ENCODE results near the gene S100A3.

Gene S100A3

DNA sequence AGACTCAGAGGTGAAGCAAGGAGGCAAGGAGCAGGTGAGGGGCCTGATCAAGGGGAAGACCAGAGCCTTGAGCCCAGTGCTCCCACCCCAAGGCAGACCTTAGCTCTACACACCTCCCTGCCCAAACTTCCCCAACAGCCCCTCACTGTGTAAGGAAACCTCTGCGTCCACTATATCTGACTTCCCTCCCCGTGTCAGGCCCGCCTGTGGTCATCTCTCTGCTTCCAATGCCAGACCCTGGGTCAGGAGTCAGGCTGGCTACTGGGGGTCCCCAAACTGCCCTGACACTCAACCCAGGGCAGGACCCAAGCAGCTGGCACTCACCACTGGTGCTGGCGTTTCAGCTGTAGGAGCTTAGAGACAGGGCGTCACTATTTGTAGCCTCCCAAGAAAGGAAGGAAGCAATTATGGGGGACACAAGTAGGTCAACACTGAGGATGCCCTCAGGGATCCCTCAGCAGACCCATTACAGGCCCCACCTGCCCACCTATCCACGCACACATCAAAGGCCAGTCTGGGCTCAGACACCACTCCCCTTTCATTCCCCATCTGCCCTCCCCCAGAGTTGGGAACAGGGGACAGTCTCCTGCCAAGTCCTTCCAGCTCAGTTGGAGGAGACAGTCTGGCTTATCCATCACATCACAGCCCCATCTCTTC is 811 bp upstream of the S100A3 start:
- no peak for DNase-seq (ENCODE audit: low spot score)
- no peak for FAIRE-seq

DNA sequence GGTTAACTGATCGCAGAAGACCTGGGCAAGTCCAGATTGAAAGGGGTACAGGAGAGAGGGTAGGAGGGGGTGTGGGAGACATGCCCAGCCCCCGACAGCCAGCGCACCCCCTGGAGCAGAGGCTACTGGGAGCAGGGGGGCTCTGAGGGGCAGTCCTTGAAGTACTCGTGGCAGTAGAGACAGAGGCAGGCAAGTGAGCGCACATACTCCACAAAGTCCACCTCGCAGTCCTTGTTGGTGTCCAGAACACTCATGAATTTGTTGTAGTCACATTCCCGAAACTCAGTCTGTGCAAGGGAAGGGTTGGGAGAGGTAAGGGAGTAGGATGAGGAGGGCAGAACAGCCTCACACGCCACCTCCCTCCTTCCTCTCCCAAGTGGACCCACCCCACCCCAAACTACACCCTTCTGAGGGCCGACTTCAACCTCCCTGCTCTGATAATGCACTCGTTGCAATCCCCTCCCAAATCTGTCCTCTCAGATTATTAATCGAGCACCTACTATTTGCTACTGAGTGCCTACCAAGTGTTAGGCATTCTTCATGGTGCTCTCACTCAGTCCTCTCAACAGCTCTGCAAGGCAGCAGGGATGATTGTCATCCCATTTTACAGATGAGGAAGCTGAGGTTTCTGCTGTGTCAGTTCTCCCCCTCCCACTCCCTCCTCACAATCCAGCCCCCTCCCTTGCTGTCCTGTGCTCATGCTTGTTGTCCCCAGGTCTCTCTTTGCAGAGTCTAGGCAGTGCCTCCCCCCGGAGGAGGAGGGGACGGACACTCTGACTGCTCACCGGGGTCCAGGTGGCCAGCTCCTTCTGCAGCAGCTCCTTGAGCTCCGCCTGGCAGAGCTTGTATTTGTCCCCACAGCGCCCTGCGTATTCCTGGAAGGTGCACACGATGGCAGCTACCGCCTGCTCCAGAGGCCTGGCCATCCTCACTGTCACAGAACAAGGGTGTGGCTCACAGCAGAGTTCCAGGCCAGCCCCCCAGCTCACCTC is 1.2 kb downstream of the S100A3 start:
- no peak for DNase-seq (ENCODE audit: low spot score)
- FAIRE-seq, result no peak

DNA sequence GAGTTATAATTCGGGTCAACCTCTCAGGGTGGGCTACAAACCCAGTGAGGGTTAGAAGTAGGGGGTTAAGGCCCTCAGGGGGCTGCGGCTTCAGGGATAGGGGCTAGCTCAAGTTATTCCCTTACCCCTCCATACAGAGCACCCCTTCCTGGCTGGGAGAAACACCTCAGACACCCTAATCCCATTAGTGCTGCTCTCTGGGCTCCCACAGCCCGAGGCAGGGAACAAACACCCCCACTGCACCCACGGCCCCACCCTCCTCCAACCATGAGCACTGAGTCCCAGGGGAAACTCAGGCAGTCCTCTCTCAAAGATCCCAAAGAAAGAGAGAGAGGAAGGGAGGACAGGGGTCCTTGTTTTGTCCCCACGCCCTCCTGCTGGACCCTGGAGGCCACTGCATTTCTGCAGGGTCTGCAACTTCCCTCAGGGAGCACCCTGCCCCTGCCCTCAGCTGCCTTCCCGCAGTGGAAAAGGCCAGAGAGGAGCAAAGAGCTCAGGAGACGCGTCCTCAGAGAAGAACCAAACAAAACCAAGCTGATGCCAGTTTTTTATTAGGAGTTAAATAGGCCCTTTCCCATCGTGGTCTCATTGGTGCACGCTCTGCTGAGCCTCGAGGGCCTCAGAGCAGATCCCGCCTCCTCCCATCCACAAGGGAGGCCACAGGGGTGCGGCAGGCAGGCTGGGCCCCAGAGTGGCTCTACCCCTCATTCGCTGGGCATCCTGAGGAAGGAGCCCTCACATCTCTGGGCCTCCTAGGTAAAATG is 2.1 kb downstream of the S100A3 start:
- DNase-seq (ENCODE audit: low spot score) (no peak), FAIRE-seq (no peak)

DNA sequence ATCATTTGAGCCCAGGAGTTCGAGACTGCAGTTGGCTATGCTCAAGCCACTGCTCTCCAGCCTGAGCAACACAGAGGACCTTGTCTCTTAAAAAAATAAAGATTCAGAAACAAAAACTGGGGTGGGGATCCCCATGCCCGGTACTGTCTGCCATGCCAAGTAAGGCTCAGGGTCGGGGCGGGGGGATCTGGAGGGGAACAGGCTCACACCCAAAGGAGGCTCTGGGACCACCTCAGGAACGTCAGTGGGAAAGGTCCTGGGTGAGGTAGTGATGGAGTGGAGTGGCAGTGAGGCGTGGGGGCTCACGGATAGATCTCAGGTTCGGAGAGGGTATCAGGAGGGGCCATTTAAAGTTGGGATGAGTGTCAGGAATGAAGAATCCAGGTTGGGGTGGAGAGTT is 2.7 kb downstream of the S100A3 start:
- DNase-seq (ENCODE audit: low spot score), result no peak
- no peak for FAIRE-seq

DNA sequence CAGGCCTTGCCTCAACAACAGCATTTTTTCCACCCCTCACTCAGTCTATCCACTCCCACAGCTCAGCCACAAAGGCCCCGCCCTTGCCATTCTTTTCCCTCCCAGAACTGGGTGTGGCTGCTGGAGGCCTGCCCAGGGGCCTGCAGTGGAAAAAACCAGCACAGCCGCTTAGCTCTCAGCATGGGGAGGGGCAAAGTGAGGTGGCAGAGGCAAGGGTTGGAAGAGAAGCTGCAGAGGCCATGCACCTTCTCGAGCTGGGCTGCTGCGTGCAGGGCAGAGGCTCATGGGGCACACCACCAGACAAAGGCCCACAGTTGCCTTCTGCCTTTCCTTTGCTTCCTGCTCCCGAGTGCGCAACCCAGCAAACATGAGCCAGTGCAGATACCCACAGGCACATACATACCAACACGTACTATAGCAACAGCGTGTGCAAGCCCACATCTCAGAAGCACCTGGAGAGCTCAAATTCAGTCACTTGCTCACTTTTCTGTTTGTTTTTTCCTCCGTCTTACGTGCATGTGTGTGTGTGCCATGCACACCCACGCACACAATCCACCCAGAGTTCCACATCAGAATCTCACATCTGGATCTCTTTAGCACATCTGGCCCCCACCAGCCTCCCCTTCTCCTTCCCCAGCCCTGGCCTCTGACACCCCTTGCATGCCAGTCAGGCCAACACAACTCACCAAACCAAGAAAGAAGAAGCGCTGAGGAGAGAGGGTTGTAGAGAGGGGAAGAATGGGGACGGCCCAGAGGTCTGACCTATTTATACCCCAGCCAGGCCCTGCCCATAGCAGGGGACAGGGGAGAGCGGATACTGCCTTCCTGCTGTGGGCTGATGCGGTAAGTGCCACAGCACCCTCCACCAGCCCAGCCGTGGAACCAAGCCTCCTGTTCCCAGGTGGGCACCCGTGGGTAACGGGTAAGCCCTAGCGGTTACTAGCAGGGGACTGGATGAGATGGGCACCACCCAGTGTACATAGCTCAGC is 3.7 kb downstream of the S100A3 start, which contains the start of gene S100A4:
Gene S100A4, minus strand, starts transcription at position 740 of the 989 bp plus-strand sequence. CDS start 1,012 bp downstream, outside the sequence.
- DNase-seq (ENCODE audit: low spot score) (peak; percentile 70), FAIRE-seq (peak; percentile 74)

DNA sequence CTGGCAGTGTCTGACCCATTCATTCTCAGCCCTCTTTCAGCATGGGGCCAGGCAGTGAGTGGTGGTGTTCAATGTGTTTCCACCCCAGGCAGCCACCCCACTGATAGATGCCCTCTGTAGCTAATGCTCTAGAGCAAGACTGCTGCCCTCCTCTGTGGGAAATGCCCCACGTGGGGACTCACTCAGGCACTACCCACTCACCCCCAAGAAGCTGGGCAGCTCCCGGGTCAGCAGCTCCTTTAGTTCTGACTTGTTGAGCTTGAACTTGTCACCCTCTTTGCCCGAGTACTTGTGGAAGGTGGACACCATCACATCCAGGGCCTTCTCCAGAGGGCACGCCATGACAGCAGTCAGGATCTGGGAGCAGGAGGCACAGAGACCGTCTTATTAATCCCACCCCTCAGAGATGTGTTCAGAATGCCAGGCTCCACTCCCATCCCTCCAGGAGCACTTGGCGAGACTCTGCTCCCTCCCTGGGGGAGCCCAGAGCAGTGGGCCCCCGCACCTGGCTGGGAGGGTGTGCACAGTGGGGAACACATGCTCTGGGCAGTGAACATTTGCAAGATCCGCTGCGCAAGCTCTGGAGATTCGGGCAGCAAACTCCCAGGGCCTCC is 4.5 kb downstream of the S100A3 start:
- no peak for FAIRE-seq
- DNase-seq (ENCODE audit: low spot score), result no peak

DNA sequence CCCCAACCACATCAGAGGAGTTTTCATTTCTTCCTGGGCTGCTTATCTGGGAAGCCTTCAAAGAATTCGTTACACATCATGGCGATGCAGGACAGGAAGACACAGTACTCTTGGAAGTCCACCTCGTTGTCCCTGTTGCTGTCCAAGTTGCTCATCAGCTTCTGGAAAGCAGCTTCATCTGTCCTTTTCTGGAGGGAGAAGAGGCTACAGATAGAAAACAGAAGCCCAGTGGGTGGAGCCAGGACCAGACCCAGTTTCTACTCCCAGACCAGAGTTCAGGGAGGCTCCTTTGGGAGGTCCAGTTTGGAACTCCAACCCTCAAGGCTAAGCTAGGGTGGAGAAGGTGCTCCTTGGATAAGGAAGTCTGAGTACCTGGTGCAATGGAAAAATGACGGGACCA is 5.3 kb downstream of the S100A3 start:
- FAIRE-seq, result no peak
- DNase-seq (ENCODE audit: low spot score), result no peak

DNA sequence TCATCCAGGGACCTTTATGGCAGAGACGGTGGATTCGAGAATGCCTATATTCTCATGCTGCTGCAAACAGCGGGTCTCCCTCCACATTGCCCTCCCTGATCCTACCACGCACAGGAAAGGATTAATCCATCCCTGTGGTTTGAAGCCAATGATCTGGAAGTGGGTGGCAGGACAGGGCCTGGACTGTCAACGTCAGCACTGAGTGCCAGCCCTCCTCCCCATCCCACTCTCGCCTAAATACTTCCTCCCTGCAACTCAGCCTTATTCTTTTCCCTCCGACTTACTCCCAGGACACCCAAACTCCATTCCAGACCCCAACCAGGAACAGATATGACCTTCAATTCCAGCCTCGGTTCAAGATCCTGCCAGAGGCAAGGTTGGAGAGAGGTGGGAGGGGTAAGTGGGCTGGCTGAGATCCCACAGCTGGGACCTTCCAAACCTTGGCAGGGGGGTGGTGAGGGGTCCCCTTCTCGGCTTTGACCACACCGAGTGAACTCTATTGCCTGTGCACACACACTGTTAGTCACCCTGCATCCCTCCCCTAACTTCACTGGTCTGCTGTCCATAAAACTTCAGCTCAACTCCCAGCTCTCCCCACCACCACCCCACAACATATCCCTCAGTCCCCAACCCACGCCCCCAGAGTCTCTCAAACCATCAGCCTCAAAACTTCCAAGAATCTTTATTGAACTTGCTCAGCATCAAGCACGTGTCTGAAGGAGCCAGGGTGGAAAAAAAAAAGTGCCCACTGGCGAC is 5.9 kb downstream of the S100A3 start:
- FAIRE-seq (no peak), DNase-seq (ENCODE audit: low spot score) (no peak)

DNA sequence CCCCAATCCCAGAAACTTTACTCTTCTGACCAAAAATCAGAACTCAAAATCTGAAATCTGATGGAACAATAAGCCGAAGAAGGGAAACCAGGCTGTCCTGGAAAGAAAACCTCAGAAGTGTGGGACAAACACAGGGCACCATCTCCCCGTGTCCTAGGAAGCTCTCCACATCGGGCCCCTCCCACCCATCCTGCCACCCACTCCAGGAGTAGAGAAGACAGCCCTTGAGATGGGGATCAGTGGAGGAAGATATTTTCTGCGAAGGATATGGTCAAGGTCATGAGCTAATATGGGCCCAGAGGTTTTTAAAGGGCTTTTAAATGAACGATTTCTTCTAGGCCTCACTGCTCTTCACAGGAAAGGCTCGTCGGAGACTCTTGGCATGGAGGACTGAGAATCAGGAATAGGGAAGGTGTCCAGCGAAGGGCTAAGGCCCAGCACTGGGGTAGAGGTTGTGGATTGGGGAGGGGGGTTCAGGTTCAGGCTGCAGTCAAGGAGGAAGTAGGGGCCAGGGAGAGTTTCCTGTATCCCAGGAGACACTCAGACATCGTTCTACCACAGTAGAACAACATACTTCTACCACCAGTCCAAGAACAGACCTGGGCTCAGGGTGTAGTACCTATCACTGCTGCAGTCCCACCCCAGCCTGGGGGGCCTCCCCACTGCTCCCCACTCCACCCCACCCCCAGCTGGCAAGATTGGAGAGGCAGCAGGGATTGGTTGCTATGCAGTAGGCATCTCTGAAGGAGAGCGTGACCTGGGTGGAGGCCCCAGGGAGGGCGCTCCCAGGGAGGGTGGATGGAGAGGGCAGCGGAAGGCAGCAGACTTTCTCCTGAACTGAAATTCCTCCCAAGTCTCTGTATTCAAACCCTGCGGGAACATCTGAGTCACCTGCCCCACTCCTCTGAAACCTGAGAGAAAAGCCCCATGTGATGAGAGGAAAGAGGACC is 7.1 kb downstream of the S100A3 start:
- FAIRE-seq (no peak), DNase-seq (ENCODE audit: low spot score) (no peak)

DNA sequence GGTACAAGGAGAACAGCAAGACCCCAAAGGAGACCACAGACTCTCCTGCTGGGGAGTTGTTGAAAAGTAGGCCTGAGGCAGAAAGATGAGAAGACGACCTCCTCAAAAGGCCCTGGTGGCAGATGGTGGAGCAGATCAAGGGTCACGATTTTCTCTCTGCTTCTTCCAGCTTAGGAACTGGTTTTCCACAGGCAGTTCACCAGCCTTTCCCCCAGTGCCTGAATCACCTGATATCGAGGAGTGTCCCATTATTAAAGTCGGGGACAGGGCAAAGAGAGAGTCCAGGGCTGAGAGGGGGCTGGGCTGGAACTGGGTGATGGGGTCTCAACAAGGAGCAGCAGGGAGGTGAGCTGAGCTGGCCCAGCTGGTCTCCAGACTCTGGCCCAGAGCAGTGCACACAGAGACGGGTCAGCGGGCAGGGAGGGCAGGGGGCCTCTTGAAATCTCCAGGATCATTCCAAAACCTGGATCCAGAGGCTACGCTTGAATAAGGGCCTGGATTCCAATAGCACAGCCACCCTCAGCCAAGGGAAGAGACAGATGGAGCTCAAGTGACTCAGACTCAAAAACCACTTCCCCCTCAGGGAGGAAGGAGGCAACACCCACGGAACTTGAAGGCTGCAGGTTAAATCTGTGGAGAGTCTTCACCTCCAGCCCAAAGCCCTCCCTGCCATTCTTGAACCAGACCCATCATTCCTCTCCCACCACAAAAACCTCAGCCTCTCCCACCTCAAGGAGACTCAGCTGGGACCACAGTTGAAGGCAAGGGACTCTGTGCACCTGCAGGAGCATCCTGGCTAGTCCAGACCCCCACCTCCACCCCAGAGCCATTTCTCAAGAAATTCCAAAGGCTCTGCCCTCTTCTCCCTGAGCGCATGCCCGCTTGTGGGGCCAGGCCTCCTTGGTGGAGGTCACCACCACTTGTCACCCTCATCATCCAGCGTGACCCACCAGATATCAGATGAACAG is 8.4 kb downstream of the S100A3 start, which contains the start of gene S100A5:
Gene S100A5, minus strand, starts transcription at position 541 of the 968 bp plus-strand sequence. CDS start 743 bp downstream, outside the sequence.
- FAIRE-seq, result peak; percentile 63
- peak; percentile 69 for DNase-seq (ENCODE audit: low spot score)

DNA sequence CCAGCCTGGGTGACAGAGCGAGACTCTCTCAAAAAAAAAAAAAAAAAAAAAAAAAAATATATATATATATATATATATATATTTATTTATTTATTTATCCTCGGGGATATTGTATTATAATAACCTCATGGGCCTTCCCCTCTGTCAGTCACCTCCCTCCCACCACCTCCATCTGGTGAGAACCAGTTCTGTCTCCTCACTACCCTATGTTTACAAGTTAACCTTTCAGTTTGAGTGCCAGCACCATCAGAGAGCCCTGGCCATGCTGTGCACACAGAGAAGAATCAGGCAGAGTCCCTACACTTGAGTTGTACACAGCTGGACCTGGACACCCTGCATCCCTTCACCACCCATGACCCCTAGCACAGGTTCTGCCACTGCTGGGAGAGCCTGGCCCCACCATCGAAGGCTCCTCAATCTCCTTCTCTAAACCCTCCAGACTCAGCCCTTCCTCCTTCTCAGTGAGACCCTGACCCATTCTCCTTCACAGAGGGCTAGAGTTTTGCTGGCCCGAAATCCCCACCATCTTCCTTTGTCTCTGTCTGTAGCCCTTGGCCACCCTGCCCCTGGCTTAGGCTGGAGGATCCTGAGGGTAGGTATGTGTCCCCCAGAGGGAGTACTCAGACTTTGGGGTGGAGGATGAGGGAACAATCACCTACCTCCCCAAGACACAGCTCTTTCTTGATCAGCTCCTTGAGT is 9.5 kb downstream of the S100A3 start:
- DNase-seq (ENCODE audit: low spot score) (no peak), FAIRE-seq (no peak)

DNA sequence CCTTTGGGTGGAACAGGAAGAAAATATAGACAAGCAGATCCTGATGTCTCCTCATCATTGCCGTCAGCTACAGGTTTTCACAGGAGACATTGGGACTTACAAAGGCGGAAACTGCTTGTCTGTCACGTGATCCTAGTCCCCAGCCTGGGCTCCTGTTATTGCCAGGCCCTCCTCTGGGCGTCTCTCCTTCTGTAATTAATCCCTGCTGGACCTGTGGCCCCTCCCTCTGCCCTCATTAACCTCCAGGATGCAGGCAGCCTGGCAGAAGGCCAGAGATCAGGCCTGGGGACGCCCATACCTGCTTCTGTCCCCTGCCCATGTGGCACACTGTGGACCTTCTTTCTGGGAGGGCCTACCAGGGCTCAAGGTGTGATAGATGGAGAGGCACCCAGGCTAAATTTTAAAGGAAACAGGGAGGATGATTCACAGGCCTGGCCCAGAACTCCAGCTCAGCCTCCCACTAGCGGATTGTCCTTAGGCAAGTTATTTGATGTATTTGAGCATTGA is 10.7 kb downstream of the S100A3 start:
- no peak for FAIRE-seq

DNA sequence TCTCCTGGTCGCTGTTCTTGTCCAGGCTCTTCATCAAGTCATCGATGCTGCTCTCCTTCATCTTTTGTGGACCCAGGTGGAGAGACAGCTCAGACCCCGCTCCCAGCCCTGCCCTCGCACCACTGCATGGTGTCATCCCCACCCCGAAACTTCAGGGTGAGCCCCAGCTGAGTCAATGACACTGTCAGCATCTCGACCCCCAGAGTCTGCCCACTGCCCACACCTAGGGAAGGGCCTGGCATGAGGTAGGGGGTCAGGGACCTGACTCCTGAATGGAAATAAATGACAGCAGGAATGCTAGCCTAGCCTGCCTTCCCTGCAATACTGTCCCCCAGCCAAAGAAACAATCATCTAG is 11.7 kb downstream of the S100A3 start:
- FAIRE-seq, result no peak
- DNase-seq (ENCODE audit: low spot score), result no peak

More for the DNA sequence above, 10.7 kb downstream of the S100A3 start:
- no peak for DNase-seq (ENCODE audit: low spot score)

DNA sequence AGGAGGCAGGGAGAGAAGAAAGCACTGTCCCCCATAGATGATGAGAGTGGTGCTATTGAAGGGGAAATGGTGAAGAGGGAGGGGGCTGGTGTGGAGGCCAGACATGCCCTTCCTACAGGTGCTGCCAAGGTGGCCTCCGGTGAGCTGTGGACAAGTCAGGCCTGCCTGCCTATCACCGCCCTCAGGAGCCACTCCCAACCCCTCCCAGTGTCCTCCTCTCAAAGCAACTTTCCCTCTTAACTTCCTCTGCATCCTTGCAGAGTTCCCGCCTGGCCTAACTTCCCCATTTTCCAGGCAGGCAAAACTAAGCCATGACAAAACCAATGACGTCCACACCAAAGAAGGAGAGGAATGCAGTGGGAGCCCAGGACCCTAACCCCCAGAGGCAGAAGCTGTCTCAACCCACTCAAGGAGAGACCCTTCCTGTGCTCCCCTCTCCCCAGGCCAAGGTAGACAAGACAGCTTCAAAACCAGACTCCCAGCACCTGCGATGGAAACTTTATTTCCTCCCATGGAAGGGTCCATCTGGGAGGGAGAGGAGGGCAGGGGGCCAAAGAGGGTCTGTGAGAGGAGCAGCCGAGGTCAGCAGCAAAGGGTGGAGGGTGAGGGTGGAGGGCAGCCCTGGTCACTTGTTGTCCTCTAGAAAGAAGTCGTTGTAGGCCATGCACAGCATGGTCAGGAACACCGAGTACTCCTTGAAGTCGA is 12.2 kb downstream of the S100A3 start:
- no peak for DNase-seq (ENCODE audit: low spot score)
- FAIRE-seq, result no peak

DNA sequence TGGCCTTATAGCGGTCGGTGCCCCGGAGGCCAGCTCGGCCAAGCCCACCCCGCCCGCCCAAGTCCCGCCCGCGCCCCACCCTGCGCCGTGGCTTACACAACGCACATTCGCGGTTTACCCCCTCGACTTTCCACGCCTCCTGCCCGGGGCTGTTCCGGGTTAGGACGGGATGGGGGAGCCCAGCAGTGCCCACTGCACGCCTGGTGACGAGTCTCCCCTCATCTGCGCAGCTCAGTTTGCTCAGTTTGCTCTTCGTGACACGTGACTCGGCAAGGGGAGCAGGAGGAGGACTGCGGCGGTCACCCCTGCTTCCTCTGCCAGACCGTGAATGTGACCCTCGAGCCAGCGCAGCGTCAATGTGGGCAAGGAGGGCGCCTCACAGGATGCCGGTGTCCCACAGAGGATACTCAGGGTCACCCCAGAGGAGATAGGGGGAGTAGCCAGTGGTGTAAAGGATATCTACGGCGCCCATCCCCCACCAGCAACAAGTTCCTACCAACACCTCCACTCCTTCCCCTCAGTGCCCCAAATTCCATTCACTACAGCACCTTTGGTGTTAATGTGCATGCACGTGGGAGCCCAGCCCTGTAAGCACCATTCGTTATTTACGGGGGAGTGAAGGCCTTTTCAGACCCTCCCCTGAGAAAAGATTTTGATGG is 12.9 kb downstream of the S100A3 start:
- no peak for FAIRE-seq
- DNase-seq (ENCODE audit: low spot score), result peak; percentile 85

Data from RCC 7860 (cell line).